OCI-LY7 (cell line): Measurements from ENCODE around the gene BMP3. TPM values are rescaled to one million over a fixed set of nuclear protein-coding genes. Genes with fewer than 3 reads are reported as not detected.

Experiments
- BruUV-seq: library from RNA; stranded (reverse); fragments of 400-500 nt; replicated peaks from 2 replicates; lab custom pipeline; 2021; lab: Mats Ljungman, UMichigan
- CTCF ChIA-PET: fragments of 300-600 bp; sonication (Branson Sonifier 250); formaldehyde crosslinking; loops from one replicate; lab custom pipeline; 2022; ENCODE audit warnings: antibody characterized with exemption; ENCODE audit not compliant: unreplicated experiment; lab: Charles Lee
- POLR2A ChIA-PET: fragments of 300-600 bp; sonication (Branson Sonifier 250); formaldehyde crosslinking; loops from one replicate; lab custom pipeline; 2022; ENCODE audit warnings: antibody characterized with exemption; lab: Charles Lee
- DNase-seq: peaks from one replicate; pipeline ENCODE4 v3.0.0-alpha.2; 2015; ENCODE audit warnings: low spot score
- H2AFZ ChIP-seq: fragments of 200-600 bp; sonication (generic), shearing (Covaris generic); 2 replicates; pipeline ENCODE4 v1.6.1; 2014; ENCODE audit warnings: mild to moderate bottlenecking, antibody characterized with exemption, low read length, moderate library complexity
- H3K27ac ChIP-seq: fragments of 200-600 bp; sonication (generic); 2 replicates; pipeline ENCODE4 v1.5.1; 2014; ENCODE audit warnings: mixed run types, low read depth, mild to moderate bottlenecking, moderate library complexity, low read length, inconsistent platforms; ENCODE audit not compliant: poor library complexity, severe bottlenecking
- H3K36me3 ChIP-seq: fragments of 200-600 bp; sonication (generic); 2 replicates; pipeline ENCODE4 v1.6.1; 2014; ENCODE audit warnings: mild to moderate bottlenecking, antibody characterized with exemption, low read length, moderate library complexity, mixed read lengths; ENCODE audit not compliant: insufficient read depth
- H3K4me1 ChIP-seq: fragments of 200-600 bp; sonication (generic); 2 replicates; pipeline ENCODE4 v1.5.1; 2014; ENCODE audit warnings: mild to moderate bottlenecking, low read length; ENCODE audit not compliant: insufficient read depth, poor library complexity, severe bottlenecking
- H3K4me2 ChIP-seq: fragments of 200-600 bp; sonication (generic); 2 replicates; pipeline ENCODE4 v1.6.1; 2014; ENCODE audit warnings: mild to moderate bottlenecking, low read length
- H3K4me3 ChIP-seq: fragments of 200-600 bp; sonication (generic); 2 replicates; pipeline ENCODE4 v1.5.1; 2014; ENCODE audit warnings: mild to moderate bottlenecking, low read depth, low read length; ENCODE audit not compliant: poor library complexity, severe bottlenecking
- H3K79me2 ChIP-seq: fragments of 200-600 bp; sonication (generic); 2 replicates; pipeline ENCODE4 v1.6.1; 2016; ENCODE audit warnings: low read depth, mild to moderate bottlenecking, low read length, moderate library complexity, mixed read lengths; ENCODE audit not compliant: insufficient read depth
- H3K9me2 ChIP-seq: fragments of 200-600 bp; sonication (generic); 2 replicates; pipeline ENCODE4 v1.6.1; 2016; ENCODE audit warnings: mild to moderate bottlenecking, low read length, mixed read lengths; ENCODE audit not compliant: insufficient read depth
- H3K9me3 ChIP-seq: fragments of 200-600 bp; sonication (generic); 2 replicates; pipeline ENCODE4 v1.6.1; 2014; ENCODE audit warnings: mild to moderate bottlenecking, mixed run types, low read length, mixed read lengths
- H4K20me1 ChIP-seq: fragments of 200-600 bp; sonication (generic); 2 replicates; pipeline ENCODE4 v1.6.1; 2014; ENCODE audit warnings: mild to moderate bottlenecking, antibody characterized with exemption, low read length, moderate library complexity, mixed read lengths; ENCODE audit not compliant: insufficient read depth
- CTCF ChIP-seq: fragments of 200-600 bp; sonication (generic); conservative IDR thresholded peaks from 2 replicates; pipeline ENCODE4 v1.5.1; 2014; ENCODE audit warnings: mild to moderate bottlenecking, antibody characterized with exemption, low read length, moderate library complexity, mixed read lengths
- EZH2phosphoT487 ChIP-seq: fragments of 200-600 bp; sonication (generic); IDR thresholded peaks from 2 replicates; pipeline ENCODE4 v1.6.1; 2018; ENCODE audit warnings: low read depth, borderline replicate concordance, mild to moderate bottlenecking, mixed run types, antibody characterized with exemption, low read length, moderate library complexity, mixed read lengths
- intact Hi-C: fragments of 100-400 bp; cut with micrococcal nuclease; formaldehyde crosslinking; loops from one replicate; pipeline ENCODE4 v1.10.0; 2022; ENCODE audit not compliant: unreplicated experiment
- total RNA-seq, 2 experiments: library from RNA; depleted of rRNA in 1 of 2; stranded (reverse); fragments of >200 nt in 1 of 2; shearing (Covaris generic) in 1 of 2; gene quantifications; 2 replicates each; pipeline ENCODE4 v1.2.3, GENCODE V29; 2014 to 2022

BMP3 gene
- total RNA-seq, 2 experiments from 2014 or later = 45.8 to 55.9 TPM

GRCh38 chr4:81060587-81061343 is 30.3 kb downstream of the BMP3 start:
- ChIA-PET POLR2A (no interaction called here), CTCF (no interaction called here)
- H3K79me2 ChIP-seq = peaks cover 30% of the 10 kb centered on the region
- no peak overlapping the region for H2AFZ ChIP-seq
- H4K20me1 ChIP-seq = no peaks in the 10 kb centered on the region
- H3K36me3 ChIP-seq = peaks cover 48% of the 10 kb centered on the region
- TSS peak; percentile 2 for BruUV-seq
- H3K9me3 ChIP-seq = peaks cover 5% of the 10 kb centered on the region; the same call in 1 of the 2 replicates
- intact Hi-C loops = no loop called here
- no peak overlapping the region for H3K27ac ChIP-seq
- no peak for DNase-seq
- H3K4me2 ChIP-seq = peak overlapping the region; percentile 27
- no peaks in the 10 kb centered on the region for H3K9me2 ChIP-seq
- peaks cover 11% of the 10 kb centered on the region for H3K4me1 ChIP-seq
- H3K4me3 ChIP-seq = no peak overlapping the region
- TF ChIP-seq CTCF = no peak
- no peak for TF ChIP-seq EZH2phosphoT487

- H3K4me2 ChIP-seq = no peak overlapping the region
- peaks cover 5% of the 10 kb centered on the region; the same call in 1 of the 2 replicates for H3K9me3 ChIP-seq
- H3K4me3 ChIP-seq = no peak overlapping the region
- H3K36me3 ChIP-seq = peaks cover 42% of the 10 kb centered on the region
- TF ChIP-seq CTCF = no peak
- no peak for TF ChIP-seq EZH2phosphoT487
- H3K4me1 ChIP-seq = peaks cover 11% of the 10 kb centered on the region
- H4K20me1 ChIP-seq = no peaks in the 10 kb centered on the region
- H3K27ac ChIP-seq = no peak overlapping the region
- no TSS peak for BruUV-seq
- no peak for DNase-seq
- peaks cover 24% of the 10 kb centered on the region for H3K79me2 ChIP-seq
- H3K9me2 ChIP-seq = no peaks in the 10 kb centered on the region
- ChIA-PET POLR2A (no interaction called here), CTCF (no interaction called here)
- no peak overlapping the region for H2AFZ ChIP-seq
- intact Hi-C loops = no loop called here
Measured at GRCh38 chr4:81061344-81061730, 30.8 kb downstream of the BMP3 start.

GRCh38 chr4:81062001-81062400 is 31.5 kb downstream of the BMP3 start:
- Histone ChIP-seq H4K20me1 (no peaks in the 10 kb centered on the region), H3K36me3 (peaks cover 35% of the 10 kb centered on the region), H3K9me2 (no peaks in the 10 kb centered on the region), H3K27ac (no peak overlapping the region), H3K4me1 (peaks cover 11% of the 10 kb centered on the region), H3K79me2 (peaks cover 18% of the 10 kb centered on the region; the same call in 1 of the 2 replicates), H3K4me2 (no peak overlapping the region), H3K4me3 (no peak overlapping the region), H3K9me3 (peaks cover 5% of the 10 kb centered on the region; the same call in 1 of the 2 replicates), H2AFZ (no peak overlapping the region)
- TF ChIP-seq EZH2phosphoT487 = no peak
- no peak for TF ChIP-seq CTCF
- no TSS peak for BruUV-seq
- ChIA-PET POLR2A (interaction anchor here (0.6 to 4.3 kb wide), 2 partner anchors 8 to 27 kb away, joined by 3 to 16 read pairs; no protein-coding TSS in a partner anchor), CTCF (no interaction called here)
- no peak for DNase-seq
- intact Hi-C loops = no loop called here
